ENCODE results near the gene RPS18. TPM values are rescaled to one million over a fixed set of nuclear protein-coding genes. Genes with fewer than 3 reads are reported as not detected.

Gene RPS18
- total RNA-seq, 1 experiment from 2014 or later = 4,062 TPM

DNA sequence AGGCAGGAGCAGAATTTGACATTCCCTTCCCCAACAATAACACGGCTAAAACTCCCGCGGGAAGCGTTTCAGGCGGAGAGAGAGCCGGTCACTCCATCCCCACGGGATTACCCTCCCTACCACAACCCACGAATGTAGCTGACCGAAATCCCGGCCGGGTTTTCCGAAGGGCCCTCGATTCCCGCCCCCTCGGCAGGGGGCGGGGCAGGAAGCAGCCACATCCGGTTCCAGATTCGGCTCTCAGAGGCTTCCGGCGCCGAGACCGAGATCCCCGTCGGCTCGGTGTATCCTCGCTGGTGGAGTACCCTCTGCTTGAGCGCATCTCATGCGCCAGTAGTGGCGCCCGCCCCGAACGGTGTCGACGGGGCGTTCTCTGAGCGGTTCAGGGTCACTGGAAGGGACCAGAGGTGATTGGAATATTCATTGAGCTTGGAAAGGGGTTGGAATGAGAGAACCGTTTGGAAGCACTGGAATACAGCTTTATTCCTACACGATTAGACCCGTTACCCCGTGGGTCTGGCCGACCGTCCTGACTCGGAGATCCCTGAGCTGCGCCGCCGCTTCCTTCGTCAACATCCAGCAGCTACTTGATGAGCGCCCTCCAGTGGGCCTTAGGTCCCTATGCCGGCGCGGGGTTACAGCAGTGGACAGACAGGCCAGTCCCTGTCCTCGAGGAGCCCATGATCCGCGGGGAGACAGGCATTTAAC is 27.5 kb downstream of the RPS18 start:
- peak; percentile 80 for DNase-seq (ENCODE audit: low read depth, low spot score)
- no peaks in the 10 kb centered on the region for H3K27me3 ChIP-seq (ENCODE audit: insufficient read depth, low read length)
- peak overlapping the region; percentile 96 for H3K27ac ChIP-seq (ENCODE audit: low read depth, low read length)
- ChIA-PET RAD21 (ENCODE audit: low non-redundant PET in 1 of 2, low total read pairs in 2 of 2, uncharacterized antibody in 2 of 2, unreplicated experiment in 2 of 2) (interaction anchor here in 1 of 2 experiments (0.8 kb wide), 1 partner anchor 19 kb away, joined by 3 read pairs; the partner anchor contains the start of gene ZBTB22), POLR2A (interaction anchor here (0.8 to 1.6 kb wide), 8 partner anchors 9 to 155 kb away, joined by 3 to 13 read pairs (median 4); partner anchors contain the start of genes B3GALT4, PFDN6, RPS18 and VPS52), CTCF (interaction anchor here (0.9 to 1.6 kb wide), 6 partner anchors 10 to 139 kb away, joined by 3 to 11 read pairs (median 6); partner anchors contain the start of genes B3GALT4, PFDN6, WDR46 and ZBTB22)
- peaks cover 6 to 26% of the 10 kb centered on the region in 2 experiments; a peak in 3 of 4 replicates for H3K4me1 ChIP-seq (ENCODE audit: control insufficient read depth in 1 of 2, insufficient read depth in 2 of 2, low read length in 2 of 2)
- TF ChIP-seq SP1 (IDR thresholded peaks at IDR 0.05; ENCODE audit: low read depth) = no peak
- TF ChIP-seq, protein P1, sequence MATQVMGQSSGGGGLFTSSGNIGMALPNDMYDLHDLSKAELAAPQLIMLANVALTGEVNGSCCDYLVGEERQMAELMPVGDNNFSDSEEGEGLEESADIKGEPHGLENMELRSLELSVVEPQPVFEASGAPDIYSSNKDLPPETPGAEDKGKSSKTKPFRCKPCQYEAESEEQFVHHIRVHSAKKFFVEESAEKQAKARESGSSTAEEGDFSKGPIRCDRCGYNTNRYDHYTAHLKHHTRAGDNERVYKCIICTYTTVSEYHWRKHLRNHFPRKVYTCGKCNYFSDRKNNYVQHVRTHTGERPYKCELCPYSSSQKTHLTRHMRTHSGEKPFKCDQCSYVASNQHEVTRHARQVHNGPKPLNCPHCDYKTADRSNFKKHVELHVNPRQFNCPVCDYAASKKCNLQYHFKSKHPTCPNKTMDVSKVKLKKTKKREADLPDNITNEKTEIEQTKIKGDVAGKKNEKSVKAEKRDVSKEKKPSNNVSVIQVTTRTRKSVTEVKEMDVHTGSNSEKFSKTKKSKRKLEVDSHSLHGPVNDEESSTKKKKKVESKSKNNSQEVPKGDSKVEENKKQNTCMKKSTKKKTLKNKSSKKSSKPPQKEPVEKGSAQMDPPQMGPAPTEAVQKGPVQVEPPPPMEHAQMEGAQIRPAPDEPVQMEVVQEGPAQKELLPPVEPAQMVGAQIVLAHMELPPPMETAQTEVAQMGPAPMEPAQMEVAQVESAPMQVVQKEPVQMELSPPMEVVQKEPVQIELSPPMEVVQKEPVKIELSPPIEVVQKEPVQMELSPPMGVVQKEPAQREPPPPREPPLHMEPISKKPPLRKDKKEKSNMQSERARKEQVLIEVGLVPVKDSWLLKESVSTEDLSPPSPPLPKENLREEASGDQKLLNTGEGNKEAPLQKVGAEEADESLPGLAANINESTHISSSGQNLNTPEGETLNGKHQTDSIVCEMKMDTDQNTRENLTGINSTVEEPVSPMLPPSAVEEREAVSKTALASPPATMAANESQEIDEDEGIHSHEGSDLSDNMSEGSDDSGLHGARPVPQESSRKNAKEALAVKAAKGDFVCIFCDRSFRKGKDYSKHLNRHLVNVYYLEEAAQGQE (IDR thresholded peaks at IDR 0.05; ENCODE audit: low read depth) = no peak
- no peak for TF ChIP-seq ZFX (IDR thresholded peaks at IDR 0.05)
- no peak for TF ChIP-seq TCF7L2 (IDR thresholded peaks at IDR 0.05; ENCODE audit: borderline replicate concordance, extremely low read depth, insufficient read depth, insufficient read length)
- peak; percentile 51 for TF ChIP-seq YY1 (IDR thresholded peaks at IDR 0.05; ENCODE audit: extremely low read depth, insufficient replicate concordance, low read depth, low read length)
- no peak for TF ChIP-seq CEBPB (IDR thresholded peaks at IDR 0.05; ENCODE audit: low read depth)
- TF ChIP-seq POLR2AphosphoS5 (IDR thresholded peaks at IDR 0.05; ENCODE audit: low read depth, low read length) = peak; percentile 92
- TF ChIP-seq FOSL1 (IDR thresholded peaks at IDR 0.05; ENCODE audit: low read depth) = no peak
- TF ChIP-seq ZNF274 (IDR thresholded peaks at IDR 0.05; ENCODE audit: low read depth, low read length) = no peak
- no peak for TF ChIP-seq EZH2phosphoT487 (IDR thresholded peaks at IDR 0.05; ENCODE audit: borderline replicate concordance)
- TF ChIP-seq, protein P2, sequence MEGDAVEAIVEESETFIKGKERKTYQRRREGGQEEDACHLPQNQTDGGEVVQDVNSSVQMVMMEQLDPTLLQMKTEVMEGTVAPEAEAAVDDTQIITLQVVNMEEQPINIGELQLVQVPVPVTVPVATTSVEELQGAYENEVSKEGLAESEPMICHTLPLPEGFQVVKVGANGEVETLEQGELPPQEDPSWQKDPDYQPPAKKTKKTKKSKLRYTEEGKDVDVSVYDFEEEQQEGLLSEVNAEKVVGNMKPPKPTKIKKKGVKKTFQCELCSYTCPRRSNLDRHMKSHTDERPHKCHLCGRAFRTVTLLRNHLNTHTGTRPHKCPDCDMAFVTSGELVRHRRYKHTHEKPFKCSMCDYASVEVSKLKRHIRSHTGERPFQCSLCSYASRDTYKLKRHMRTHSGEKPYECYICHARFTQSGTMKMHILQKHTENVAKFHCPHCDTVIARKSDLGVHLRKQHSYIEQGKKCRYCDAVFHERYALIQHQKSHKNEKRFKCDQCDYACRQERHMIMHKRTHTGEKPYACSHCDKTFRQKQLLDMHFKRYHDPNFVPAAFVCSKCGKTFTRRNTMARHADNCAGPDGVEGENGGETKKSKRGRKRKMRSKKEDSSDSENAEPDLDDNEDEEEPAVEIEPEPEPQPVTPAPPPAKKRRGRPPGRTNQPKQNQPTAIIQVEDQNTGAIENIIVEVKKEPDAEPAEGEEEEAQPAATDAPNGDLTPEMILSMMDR (IDR thresholded peaks at IDR 0.05 in 2 of 3, conservative IDR thresholded peaks at IDR 0.05 in 1 of 3; ENCODE audit: borderline replicate concordance in 1 of 3, insufficient read depth in 1 of 3, low read depth in 2 of 3, low read length in 2 of 3) = peak in 2 of 3 experiments; percentile 80 to 86; a peak in 4 of 6 replicates
- TF ChIP-seq SIN3A (IDR thresholded peaks at IDR 0.05; ENCODE audit: low read depth) = no peak
- TF ChIP-seq EZH2 (IDR thresholded peaks at IDR 0.05) = no peak
- no peak for TF ChIP-seq SRF (IDR thresholded peaks at IDR 0.05; ENCODE audit: low read depth)
- TF ChIP-seq POLR2A (IDR thresholded peaks at IDR 0.05; ENCODE audit: borderline replicate concordance, extremely low read depth, insufficient read depth, insufficient read length) = peak; percentile 80
- TF ChIP-seq RAD21 (IDR thresholded peaks at IDR 0.05; ENCODE audit: low read depth) = no peak
- TF ChIP-seq CBX3 (IDR thresholded peaks at IDR 0.05; ENCODE audit: low read depth) = no peak
- intact Hi-C loops (cut with micrococcal nuclease) = loop anchor here (2.0 to 5.0 kb wide), 3 partner anchors 15 to 128 kb away; partner anchors contain the start of genes PHF1 and TAPBP
- BruUV-seq (replicated peaks) = TSS peak; percentile 88
- H3K9me3 ChIP-seq (ENCODE audit: control insufficient read depth in 1 of 2, insufficient read depth in 1 of 2, low read depth in 1 of 2, low read length in 2 of 2) = no peaks in the 10 kb centered on the region
- H3K79me2 ChIP-seq (ENCODE audit: insufficient read depth, low read length) = peaks cover 21% of the 10 kb centered on the region
- H3K9me2 ChIP-seq (ENCODE audit: insufficient read depth) = no peaks in the 10 kb centered on the region
- H3K36me3 ChIP-seq (ENCODE audit: control insufficient read depth in 1 of 2, insufficient read depth in 2 of 2, low read length in 2 of 2) = peaks cover 8 to 9% of the 10 kb centered on the region in 2 experiments; a peak in 3 of 4 replicates
- no peaks in the 10 kb centered on the region for H4K20me1 ChIP-seq (ENCODE audit: insufficient read depth)
- H3K9ac ChIP-seq (ENCODE audit: low read length) = peak overlapping the region; percentile 84
- H2AFZ ChIP-seq (ENCODE audit: low read depth, low read length, poor library complexity, severe bottlenecking) = no peak overlapping the region
- peak overlapping the region; percentile 100 for H3K4me2 ChIP-seq (ENCODE audit: low read length)
- peak overlapping the region; percentile 76 to 85 for H3K4me3 ChIP-seq (replicated peaks in 1 of 2; ENCODE audit: low read depth in 1 of 2, low read length in 2 of 2)
- ATAC-seq = peak; percentile 65
